ENCODE results near the gene CDK13.
"Not testable (repeated sequence)": the region's sequence is repeated elsewhere in the genome, so short reads cannot be mapped to it uniquely, and the experiment has no call there.

CDK13 gene

DNA sequence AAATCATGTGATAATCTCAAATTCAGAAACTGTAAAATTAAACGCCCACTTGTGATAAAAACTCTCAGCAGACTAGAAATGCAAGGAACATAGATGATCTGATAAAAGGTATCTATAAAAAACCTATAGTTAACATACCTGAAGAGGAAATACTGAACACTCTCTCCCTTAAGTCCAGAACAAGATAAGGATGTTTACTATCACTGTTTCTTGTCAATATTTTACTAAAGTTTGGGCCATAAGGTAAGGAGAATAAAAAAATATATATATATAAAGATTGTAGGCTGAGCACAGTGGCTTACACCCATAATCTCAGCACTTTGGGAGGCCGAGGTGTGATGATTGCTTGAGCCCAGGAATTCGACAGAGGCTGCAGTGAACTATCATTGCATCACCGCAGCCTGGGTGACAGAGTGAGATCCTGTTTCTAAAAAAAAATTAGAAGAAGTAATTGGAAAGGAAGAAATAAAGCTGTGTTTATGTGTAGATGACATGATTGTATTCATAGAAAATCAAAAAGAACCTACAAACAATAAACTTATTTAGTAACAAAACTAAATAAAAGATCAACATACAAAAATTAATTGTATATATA, 155.9 kb downstream of the CDK13 start (continued):
- TF ChIP-seq, protein P1, sequence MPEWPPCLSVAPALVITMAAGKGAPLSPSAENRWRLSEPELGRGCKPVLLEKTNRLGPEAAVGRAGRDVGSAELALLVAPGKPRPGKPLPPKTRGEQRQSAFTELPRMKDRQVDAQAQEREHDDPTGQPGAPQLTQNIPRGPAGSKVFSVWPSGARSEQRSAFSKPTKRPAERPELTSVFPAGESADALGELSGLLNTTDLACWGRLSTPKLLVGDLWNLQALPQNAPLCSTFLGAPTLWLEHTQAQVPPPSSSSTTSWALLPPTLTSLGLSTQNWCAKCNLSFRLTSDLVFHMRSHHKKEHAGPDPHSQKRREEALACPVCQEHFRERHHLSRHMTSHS (tag by site-specific recombination; IDR thresholded peaks at IDR 0.05): no peak
- TF ChIP-seq SCRT1 (tag by site-specific recombination; IDR thresholded peaks at IDR 0.05; ENCODE audit: borderline replicate concordance): no peak

DNA sequence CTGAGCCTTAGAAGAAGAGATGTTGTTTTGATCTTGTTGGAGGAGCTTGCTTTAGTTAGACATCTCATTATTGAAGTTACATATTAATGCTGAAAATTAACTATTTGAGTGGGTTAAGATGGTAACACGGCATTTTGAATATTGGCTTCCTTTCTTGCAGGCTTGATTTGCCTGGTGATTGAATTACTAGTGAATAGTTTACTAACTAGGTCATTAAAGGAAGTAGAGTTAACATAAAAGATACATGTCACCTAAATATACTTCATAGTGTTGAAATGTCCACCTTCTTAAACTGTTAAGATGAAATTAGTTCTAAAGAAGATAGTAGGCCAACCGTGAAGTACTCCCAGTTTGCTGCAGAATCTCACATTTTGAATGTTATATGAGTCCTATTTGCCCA, 165.9 kb downstream of the CDK13 start:
- CTCF ChIA-PET: no interaction called here
- Histone ChIP-seq H3K36me3 (ENCODE audit: control insufficient read depth in 2 of 2, insufficient read depth in 1 of 2, low read length in 2 of 2) (no peaks in the 10 kb centered on the region; a peak in 1 of 3 replicates), H3K27ac (ENCODE audit: extremely low read depth, low read depth, low read length) (no peak overlapping the region), H3K4me3 (ENCODE audit: low read depth, low read length) (no peak overlapping the region), H3K4me1 (ENCODE audit: control insufficient read depth, insufficient read depth, low read length) (no peaks in the 10 kb centered on the region), H3K9me3 (ENCODE audit: control insufficient read depth, insufficient read depth, low read depth, low read length) (no peaks in the 10 kb centered on the region)
- POLR2A ChIA-PET: no interaction called here
- no peak for TF ChIP-seq ZNF473 (tag by site-specific recombination; IDR thresholded peaks at IDR 0.05)
- TF ChIP-seq ZSCAN23 (tag by site-specific recombination; IDR thresholded peaks at IDR 0.05): no peak
- no peak for TF ChIP-seq ZNF776 (tag by site-specific recombination; IDR thresholded peaks at IDR 0.05; ENCODE audit: borderline replicate concordance)
- no peak for TF ChIP-seq ZNF843 (tag by site-specific recombination; IDR thresholded peaks at IDR 0.05)
- no peak for TF ChIP-seq SCRT1 (tag by site-specific recombination; IDR thresholded peaks at IDR 0.05; ENCODE audit: borderline replicate concordance)
- TF ChIP-seq ZNF510 (tag by site-specific recombination; IDR thresholded peaks at IDR 0.05; ENCODE audit: insufficient replicate concordance): no peak
- TF ChIP-seq ZNF16 (tag by site-specific recombination; IDR thresholded peaks at IDR 0.05; ENCODE audit: low read depth): no peak
- TF ChIP-seq ZBTB21 (tag by site-specific recombination; IDR thresholded peaks at IDR 0.05): no peak
- no peak for TF ChIP-seq ZBTB48 (tag by site-specific recombination; IDR thresholded peaks at IDR 0.05)
- no peak for TF ChIP-seq ZNF658 (tag by site-specific recombination; IDR thresholded peaks at IDR 0.05)
- no peak for TF ChIP-seq ZNF76 (tag by site-specific recombination; IDR thresholded peaks at IDR 0.05; ENCODE audit: borderline replicate concordance, low read depth)
- TF ChIP-seq ZNF792 (tag by site-specific recombination; IDR thresholded peaks at IDR 0.05): no peak
- no peak for TF ChIP-seq SCRT2 (tag by site-specific recombination; IDR thresholded peaks at IDR 0.05)
- TF ChIP-seq, protein P2, sequence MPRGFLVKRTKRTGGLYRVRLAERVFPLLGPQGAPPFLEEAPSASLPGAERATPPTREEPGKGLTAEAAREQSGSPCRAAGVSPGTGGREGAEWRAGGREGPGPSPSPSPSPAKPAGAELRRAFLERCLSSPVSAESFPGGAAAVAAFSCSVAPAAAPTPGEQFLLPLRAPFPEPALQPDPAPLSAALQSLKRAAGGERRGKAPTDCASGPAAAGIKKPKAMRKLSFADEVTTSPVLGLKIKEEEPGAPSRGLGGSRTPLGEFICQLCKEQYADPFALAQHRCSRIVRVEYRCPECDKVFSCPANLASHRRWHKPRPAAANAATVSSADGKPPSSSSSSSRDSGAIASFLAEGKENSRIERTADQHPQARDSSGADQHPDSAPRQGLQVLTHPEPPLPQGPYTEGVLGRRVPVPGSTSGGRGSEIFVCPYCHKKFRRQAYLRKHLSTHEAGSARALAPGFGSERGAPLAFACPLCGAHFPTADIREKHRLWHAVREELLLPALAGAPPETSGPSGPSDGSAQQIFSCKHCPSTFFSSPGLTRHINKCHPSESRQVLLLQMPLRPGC (tag by site-specific recombination; IDR thresholded peaks at IDR 0.05): no peak
- no peak for TF ChIP-seq ZNF777 (tag by site-specific recombination; IDR thresholded peaks at IDR 0.05; ENCODE audit: borderline replicate concordance)
- no peak for TF ChIP-seq ZNF768 (tag by site-specific recombination; IDR thresholded peaks at IDR 0.05)
- no peak for TF ChIP-seq ZNF416 (tag by site-specific recombination; IDR thresholded peaks at IDR 0.05)
- TF ChIP-seq, protein P3, sequence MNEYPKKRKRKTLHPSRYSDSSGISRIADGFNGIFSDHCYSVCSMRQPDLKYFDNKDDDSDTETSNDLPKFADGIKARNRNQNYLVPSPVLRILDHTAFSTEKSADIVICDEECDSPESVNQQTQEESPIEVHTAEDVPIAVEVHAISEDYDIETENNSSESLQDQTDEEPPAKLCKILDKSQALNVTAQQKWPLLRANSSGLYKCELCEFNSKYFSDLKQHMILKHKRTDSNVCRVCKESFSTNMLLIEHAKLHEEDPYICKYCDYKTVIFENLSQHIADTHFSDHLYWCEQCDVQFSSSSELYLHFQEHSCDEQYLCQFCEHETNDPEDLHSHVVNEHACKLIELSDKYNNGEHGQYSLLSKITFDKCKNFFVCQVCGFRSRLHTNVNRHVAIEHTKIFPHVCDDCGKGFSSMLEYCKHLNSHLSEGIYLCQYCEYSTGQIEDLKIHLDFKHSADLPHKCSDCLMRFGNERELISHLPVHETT (tag by site-specific recombination; IDR thresholded peaks at IDR 0.05): no peak

DNA sequence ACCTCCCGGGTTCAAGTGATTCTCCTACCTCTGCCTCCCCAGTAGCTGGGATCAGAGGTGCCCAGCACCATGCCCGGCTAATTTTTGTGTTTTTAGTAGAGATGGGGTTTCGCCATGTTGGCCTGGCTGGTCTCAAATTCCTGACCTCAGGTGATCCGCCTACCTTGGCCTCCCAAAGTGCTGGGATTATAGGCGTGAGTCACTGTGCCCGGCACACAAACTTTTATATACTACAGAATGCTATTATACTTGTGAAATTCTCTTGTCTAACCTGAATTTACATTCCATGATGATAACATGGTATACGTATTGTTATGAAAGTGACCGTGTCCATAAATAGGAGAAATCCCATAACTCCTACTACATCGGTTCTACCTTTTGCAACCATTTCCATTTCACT, 167.1 kb downstream of the CDK13 start:
- H3K36me3 ChIP-seq (ENCODE audit: control insufficient read depth in 2 of 2, insufficient read depth in 1 of 2, low read length in 2 of 2); H3K4me1 ChIP-seq (ENCODE audit: control insufficient read depth, insufficient read depth, low read length); POLR2A ChIA-PET; H3K9me3 ChIP-seq (ENCODE audit: control insufficient read depth, insufficient read depth, low read depth, low read length); H3K27ac ChIP-seq (ENCODE audit: extremely low read depth, low read depth, low read length); H3K4me3 ChIP-seq (ENCODE audit: low read depth, low read length): not testable (repeated sequence)
- TF ChIP-seq, protein P4, sequence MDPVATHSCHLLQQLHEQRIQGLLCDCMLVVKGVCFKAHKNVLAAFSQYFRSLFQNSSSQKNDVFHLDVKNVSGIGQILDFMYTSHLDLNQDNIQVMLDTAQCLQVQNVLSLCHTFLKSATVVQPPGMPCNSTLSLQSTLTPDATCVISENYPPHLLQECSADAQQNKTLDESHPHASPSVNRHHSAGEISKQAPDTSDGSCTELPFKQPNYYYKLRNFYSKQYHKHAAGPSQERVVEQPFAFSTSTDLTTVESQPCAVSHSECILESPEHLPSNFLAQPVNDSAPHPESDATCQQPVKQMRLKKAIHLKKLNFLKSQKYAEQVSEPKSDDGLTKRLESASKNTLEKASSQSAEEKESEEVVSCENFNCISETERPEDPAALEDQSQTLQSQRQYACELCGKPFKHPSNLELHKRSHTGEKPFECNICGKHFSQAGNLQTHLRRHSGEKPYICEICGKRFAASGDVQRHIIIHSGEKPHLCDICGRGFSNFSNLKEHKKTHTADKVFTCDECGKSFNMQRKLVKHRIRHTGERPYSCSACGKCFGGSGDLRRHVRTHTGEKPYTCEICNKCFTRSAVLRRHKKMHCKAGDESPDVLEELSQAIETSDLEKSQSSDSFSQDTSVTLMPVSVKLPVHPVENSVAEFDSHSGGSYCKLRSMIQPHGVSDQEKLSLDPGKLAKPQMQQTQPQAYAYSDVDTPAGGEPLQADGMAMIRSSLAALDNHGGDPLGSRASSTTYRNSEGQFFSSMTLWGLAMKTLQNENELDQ (tag by site-specific recombination; IDR thresholded peaks at IDR 0.05; ENCODE audit: low read depth): peak; percentile 63; the same call in 1 of the 2 replicates
- CTCF ChIA-PET: interaction anchor here (1.4 kb wide), 1 partner anchor 17 kb away, joined by 7 read pairs; the partner anchor contains the start of genes MPLKIP and SUGCT

DNA sequence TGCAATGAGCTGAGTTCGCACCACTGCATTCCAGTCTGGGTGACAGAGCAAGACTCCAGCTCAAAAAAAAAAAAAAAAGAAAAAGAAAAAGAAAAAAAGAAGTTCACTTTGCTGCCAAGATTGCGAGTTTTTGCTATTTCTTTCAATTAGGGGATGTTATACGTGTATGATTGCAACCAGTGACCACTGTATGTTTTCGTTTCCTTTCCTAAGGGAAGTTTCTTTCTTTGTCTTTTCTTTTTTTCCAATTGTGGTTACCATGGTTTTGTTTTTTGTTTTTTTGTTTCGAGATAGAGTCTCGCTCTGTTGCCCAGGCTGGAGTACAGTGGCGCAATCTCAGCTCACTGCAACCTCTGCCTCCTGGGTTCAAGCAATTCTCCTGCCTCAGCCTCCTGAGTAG, 168.1 kb downstream of the CDK13 start:
- H3K36me3 ChIP-seq (ENCODE audit: control insufficient read depth in 2 of 2, insufficient read depth in 1 of 2, low read length in 2 of 2); H3K9me3 ChIP-seq (ENCODE audit: control insufficient read depth, insufficient read depth, low read depth, low read length); H3K4me1 ChIP-seq (ENCODE audit: control insufficient read depth, insufficient read depth, low read length); H3K27ac ChIP-seq (ENCODE audit: extremely low read depth, low read depth, low read length); H3K4me3 ChIP-seq (ENCODE audit: low read depth, low read length): not testable (repeated sequence)
- POLR2A ChIA-PET: interaction anchor here (0.7 kb wide), 1 partner anchor 16 kb away, joined by 4 read pairs; no protein-coding TSS in a partner anchor
- CTCF ChIA-PET: interaction anchor here (1.2 to 1.4 kb wide), 2 partner anchors 14 to 16 kb away, joined by 5 to 7 read pairs; partner anchors contain the start of genes MPLKIP and SUGCT
